Activated T-cell treated with anti-CD3 and anti-CD28 coated beads for 1 hour (primary cell): Measurements from ENCODE around the gene VAT1.
"Not testable (repeated sequence)": the region's sequence is repeated elsewhere in the genome, so short reads cannot be mapped to it uniquely, and the experiment has no call there.

ENCODE experiments used
- DNase-seq: peaks from one replicate; pipeline ENCODE4 v3.0.0-alpha.2; 2020; ENCODE audit warnings: low read depth

The VAT1 gene

GRCh38 chr17:43006639-43007551 is 15.3 kb downstream of the VAT1 start, which contains the start of gene IFI35:
TSS of gene IFI35 (plus strand) at chr17:43006784. CDS start at chr17:43006948, 164 bp downstream.
- peak; percentile 79 for DNase-seq

DNA sequence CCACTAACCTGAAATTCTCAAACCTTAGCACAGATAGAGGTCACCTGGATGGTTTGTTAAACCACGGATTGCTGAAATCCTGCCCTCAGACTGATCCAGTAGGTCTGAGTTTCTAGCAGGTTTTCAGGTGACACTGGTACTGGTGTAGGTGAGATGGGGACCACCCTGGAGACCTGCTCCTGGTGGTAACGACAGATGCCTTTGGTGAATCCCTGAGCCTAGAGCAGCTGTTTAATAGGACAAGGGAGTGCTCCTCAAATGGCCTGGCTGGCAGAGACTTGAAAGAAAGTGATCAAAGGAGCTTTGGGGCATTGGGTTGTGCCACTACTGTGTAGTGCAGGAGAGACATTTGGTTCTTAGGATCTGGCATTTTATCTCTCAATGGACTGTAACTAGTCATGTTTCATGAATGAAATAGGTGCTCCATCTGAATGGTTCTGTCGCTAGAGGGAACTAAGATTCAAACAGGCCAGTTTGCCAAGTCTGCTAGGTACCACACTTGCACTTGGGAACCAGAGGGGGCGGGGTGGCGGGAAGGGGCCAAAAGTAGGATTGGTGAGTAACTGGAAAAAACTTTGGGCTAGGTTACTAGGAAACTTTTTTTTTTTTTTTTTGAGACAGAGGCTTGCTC is 18.5 kb downstream of the VAT1 start:
- no peak for DNase-seq

GRCh38 chr17:43000894-43001293 is 21.3 kb downstream of the VAT1 start:
- not testable (repeated sequence) for DNase-seq

GRCh38 chr17:42999003-42999525 is 23.1 kb downstream of the VAT1 start:
- DNase-seq, result no peak

DNA sequence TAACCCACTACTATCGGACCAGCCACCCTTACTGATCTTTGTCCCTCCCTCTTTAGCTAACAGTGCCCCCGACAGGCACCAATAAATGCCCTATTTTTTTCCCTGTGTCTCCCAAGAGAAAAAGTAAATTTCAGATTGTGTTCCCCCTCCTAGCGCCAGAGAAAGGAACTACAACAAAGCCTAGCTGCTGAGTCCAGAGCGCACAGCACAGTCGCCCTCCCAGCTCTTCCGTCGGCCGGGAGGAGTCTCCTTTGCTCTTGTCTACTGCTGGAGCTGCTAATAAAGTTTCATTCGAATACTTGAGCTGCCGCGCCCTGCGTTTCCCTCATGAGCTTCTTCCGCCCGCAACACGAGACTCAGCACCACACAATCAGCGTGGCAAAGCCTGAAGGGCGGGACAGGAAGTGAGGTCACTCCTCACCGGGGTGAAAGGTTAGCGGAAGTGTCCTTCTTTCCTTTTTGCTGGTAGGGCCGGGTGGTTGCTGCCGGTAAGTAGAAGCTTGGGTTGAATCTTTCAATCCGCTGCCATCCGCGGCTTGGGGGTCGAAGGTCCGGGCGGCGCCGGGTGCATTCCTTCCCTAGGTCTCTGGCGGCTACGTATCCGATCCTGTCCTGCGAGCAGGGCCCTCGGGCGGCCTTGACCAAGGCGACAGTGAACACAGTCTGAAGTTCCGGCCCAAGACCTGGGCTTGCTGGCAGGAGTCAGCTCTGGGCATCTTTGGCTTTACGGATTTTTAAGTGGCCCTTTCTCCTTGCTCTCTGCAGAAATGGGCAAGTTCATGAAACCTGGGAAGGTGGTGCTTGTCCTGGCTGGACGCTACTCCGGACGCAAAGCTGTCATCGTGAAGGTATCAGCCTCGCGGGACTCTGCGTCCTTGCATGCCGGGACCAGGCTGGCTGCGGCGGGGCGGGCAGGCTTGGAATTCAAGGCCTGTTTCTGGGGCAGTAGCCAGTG is 23.9 kb downstream of the VAT1 start, which contains the start of gene RPL27:
RPL27 (plus strand) TSS at position 436 of the 955 bp plus-strand sequence; CDS start at position 768, 332 bp downstream.
- DNase-seq, result peak; percentile 93

DNA sequence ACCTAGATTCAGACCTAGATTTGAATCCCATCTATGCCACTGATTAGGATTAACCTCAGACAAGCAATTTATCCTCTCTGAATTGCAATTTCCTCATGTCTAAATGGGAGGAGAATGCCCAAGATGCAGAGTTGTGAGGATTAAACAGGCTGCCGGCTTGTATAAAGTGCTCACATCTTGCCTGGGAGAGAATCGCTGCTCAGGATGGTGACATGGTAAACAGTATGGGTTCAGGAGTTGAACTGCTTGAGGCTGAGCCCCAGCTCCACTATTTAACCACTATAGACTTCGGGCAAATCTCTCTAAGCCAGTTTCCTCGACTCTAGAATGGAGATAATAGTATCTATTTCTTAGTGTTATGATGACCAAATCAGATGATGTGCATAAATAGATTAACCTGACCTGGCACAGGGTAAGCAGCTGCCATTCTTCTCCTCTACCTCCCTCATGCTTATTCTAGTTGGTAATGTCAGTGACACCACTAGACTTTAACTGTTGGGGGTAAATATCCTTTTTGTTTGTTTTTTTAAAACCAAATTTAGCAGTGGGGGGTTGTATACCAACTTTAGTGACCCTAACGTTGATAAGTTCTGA is 24.7 kb downstream of the VAT1 start:
- DNase-seq, result no peak

GRCh38 chr17:42993913-42994312 is 28.3 kb downstream of the VAT1 start:
- not testable (repeated sequence) for DNase-seq

- no peak for DNase-seq
These were observed 29.3 kb downstream of the VAT1 start for GRCh38 chr17:42992872-42993271.

DNA sequence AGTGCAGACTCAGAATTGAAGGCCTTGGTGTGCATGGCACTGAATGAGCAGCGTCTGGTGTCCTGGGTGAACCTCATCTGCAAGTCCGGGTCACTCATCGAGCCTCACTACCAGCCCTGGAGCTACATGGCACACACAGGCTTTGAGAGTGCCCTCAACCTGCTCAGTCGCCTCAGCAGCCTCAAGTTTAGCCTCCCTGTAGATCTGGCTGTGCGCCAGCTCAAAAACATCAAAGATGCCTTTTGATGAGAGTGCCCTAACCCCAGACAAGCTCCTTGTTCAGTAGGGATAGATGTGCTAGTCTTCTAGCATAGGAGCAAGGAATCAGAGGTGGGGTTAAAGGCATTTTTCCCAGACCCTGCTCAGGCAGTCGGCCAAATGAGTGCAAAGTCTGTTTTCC is 30.7 kb downstream of the VAT1 start:
- no peak for DNase-seq

- DNase-seq, result no peak
These were observed 32.2 kb downstream of the VAT1 start for GRCh38 chr17:42989726-42990652.

GRCh38 chr17:42989141-42989540 is 33.0 kb downstream of the VAT1 start:
- no peak for DNase-seq

GRCh38 chr17:42985225-42985624 is 37.0 kb downstream of the VAT1 start:
- no peak for DNase-seq

- DNase-seq, result no peak
These were observed 39.9 kb downstream of the VAT1 start for GRCh38 chr17:42982266-42982665.

- peak; percentile 23 for DNase-seq
These were observed 41.3 kb downstream of the VAT1 start for GRCh38 chr17:42980766-42981397.

- DNase-seq, result peak; percentile 88
These were observed 41.9 kb downstream of the VAT1 start, which contains the start of gene RUNDC1 for GRCh38 chr17:42980274-42980765. TSS of gene RUNDC1 (plus strand) at chr17:42980565. CDS start at chr17:42980577, 12 bp downstream.

GRCh38 chr17:42979511-42980273 is 42.5 kb downstream of the VAT1 start, which contains the start of gene PTGES3L:
TSS of gene PTGES3L (minus strand) at chr17:42980080. CDS start at chr17:42980053, 27 bp downstream.
- no peak for DNase-seq

- not testable (repeated sequence) for DNase-seq
These were observed 46.5 kb downstream of the VAT1 start for GRCh38 chr17:42975701-42976100.

DNA sequence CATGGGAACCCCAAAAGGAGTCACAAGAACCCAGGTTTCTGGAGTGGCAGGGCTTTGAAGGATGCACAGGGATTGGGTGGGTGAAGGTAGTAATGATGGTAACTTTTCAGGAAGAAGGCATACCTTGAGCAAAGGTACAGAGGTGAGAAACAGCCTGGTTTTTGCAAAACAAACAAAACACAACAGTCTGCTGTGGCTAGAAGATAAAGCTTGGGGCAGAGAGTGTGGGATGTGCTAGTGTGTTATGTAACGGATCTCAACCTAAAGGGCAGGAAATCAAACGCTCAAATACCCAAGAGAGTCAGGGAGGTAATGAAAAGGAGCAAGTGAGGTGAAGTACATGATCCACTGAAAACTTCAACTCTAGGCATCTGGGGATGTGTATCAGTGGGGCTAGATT is 46.9 kb downstream of the VAT1 start:
- no peak for DNase-seq
